Colonic mucosa (tissue), 4 donors: ENCODE measurements around the gene NKAIN2. TPM values are rescaled to one million over a fixed set of nuclear protein-coding genes. Genes with fewer than 3 reads are reported as not detected.
"Not testable (repeated sequence)": the region's sequence is repeated elsewhere in the genome, so short reads cannot be mapped to it uniquely, and the experiment has no call there.

Source experiments
- DNase-seq: peaks from one replicate; pipeline ENCODE4 v3.0.0-alpha.2; 2020
- H3K27ac ChIP-seq: fragments of 200-600 bp; one replicate; pipeline ENCODE4 v1.8.0; 2021
- H3K27me3 ChIP-seq: fragments of 200-600 bp; one replicate; pipeline ENCODE4 v1.8.0; 2021
- H3K36me3 ChIP-seq: fragments of 200-600 bp; one replicate; pipeline ENCODE4 v1.8.0; 2021
- H3K4me1 ChIP-seq: fragments of 200-600 bp; one replicate; pipeline ENCODE4 v1.8.0; 2021; ENCODE audit warnings: mild to moderate bottlenecking
- H3K4me3 ChIP-seq: fragments of 200-600 bp; one replicate; pipeline ENCODE4 v1.8.0; 2021
- H3K9ac ChIP-seq, 2 donors: one replicate each; pipeline ENCODE4 v1.7.0; 2013; ENCODE audit warnings: control low read depth in 2 of 2, low read depth in 2 of 2, low read length in 2 of 2
- H3K9me3 ChIP-seq: fragments of 200-600 bp; one replicate; pipeline ENCODE4 v1.8.0; 2021
- intact Hi-C: fragments of 100-400 bp; cut with DNase I; formaldehyde crosslinking; loops from one replicate; pipeline ENCODE4 v1.14.1; 2022
- total RNA-seq, 2 donors: library from RNA; stranded (reverse); fragmentation: NEBNext Ultra II Directional in 1 of 2; extraction: Animal tissue kit (Norgen Biotek cat#: 25700) in 1 of 2; gene quantifications; one replicate each; pipeline ENCODE4 v1.2.1, GENCODE V29; 2021
- TF ChIP-seq, protein P1 (sequence below): fragments of 200-600 bp; IDR thresholded peaks from one replicate; pipeline ENCODE4 v1.8.0; 2022; ENCODE audit warnings: antibody characterized with exemption, mild to moderate bottlenecking
- donor health status: healthy.
- donor health status: DM: no; HTN: no; CAD: no.
- donor health status: DM: no; HTN: no; CAD: no.

NKAIN2 gene
- total RNA-seq, 2 donors from 2014 or later = 0.21 TPM; not detected in 1

DNA sequence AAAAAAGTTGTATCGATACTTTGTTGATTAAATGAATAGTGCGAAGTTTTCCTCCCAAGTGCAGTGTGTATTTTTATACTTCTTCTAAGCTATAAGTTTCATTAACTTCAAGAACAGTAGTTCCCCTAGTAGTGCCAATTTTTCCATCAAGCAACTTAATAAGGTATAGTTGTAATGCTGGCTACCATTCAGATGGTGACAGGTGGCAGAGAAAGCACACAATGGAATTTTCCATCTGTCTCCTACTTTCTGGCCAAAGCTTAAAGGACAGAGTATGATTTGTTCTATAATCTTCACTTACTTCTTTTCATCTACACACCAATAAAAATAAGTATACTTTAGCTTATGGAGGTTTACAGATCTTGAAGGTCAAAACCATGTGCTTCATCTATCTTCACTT lies 431.1 kb downstream of the NKAIN2 start:
- DNase-seq = no peak
- Histone ChIP-seq H3K4me3 (no peak overlapping the region), H3K27ac (no peak overlapping the region), H3K36me3 (no peaks in the 10 kb centered on the region), H3K27me3 (no peaks in the 10 kb centered on the region), H3K9ac (no peak overlapping the region), H3K9me3 (no peaks in the 10 kb centered on the region), H3K4me1 (no peaks in the 10 kb centered on the region)
- intact Hi-C loops = no loop called here
- TF ChIP-seq, protein P1, sequence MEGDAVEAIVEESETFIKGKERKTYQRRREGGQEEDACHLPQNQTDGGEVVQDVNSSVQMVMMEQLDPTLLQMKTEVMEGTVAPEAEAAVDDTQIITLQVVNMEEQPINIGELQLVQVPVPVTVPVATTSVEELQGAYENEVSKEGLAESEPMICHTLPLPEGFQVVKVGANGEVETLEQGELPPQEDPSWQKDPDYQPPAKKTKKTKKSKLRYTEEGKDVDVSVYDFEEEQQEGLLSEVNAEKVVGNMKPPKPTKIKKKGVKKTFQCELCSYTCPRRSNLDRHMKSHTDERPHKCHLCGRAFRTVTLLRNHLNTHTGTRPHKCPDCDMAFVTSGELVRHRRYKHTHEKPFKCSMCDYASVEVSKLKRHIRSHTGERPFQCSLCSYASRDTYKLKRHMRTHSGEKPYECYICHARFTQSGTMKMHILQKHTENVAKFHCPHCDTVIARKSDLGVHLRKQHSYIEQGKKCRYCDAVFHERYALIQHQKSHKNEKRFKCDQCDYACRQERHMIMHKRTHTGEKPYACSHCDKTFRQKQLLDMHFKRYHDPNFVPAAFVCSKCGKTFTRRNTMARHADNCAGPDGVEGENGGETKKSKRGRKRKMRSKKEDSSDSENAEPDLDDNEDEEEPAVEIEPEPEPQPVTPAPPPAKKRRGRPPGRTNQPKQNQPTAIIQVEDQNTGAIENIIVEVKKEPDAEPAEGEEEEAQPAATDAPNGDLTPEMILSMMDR = no peak

DNA sequence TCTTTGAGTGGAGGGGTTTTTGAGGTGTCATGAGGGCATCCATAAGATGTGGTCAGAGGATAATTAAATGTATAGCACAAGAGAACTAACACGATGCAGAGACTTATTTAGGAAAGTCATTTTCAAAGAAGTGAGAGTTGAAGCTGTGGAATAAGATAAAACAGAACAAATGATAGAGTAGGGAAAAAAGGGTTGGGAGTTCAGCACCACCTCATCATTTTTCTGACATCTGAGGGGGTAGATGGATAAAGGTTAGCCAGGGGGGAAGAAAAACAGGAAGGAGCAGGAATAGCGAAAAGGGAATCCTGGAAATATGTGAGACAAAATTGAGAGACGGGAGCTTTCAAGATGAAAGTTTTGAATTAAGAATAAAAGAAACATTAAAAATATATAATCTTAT lies 434.2 kb downstream of the NKAIN2 start:
- Histone ChIP-seq H3K9me3 (no peaks in the 10 kb centered on the region), H3K4me3 (no peak overlapping the region), H3K4me1 (no peaks in the 10 kb centered on the region), H3K9ac (no peak overlapping the region), H3K27me3 (no peaks in the 10 kb centered on the region), H3K36me3 (no peaks in the 10 kb centered on the region), H3K27ac (no peak overlapping the region)
- TF ChIP-seq, protein P1 = no peak
- no peak for DNase-seq
- intact Hi-C loops = no loop called here

DNA sequence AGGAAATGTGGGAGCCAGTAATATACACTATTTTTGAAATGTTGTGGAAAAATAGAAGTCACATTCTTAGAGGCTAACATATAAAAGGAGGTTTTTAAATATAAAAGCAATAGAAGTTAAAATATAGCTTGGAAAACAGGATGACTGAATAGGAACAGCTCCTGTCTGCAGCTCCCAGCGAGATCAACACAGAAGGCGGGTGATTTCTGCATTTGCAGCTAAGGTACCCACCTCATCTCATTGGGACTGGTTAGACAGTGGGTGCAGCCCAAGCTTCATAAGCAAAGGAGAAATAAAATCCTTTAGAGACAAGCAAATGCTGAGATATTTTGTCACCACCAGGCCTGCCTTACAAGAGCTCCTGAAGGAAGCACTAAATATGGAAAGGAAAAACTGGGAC lies 434.7 kb downstream of the NKAIN2 start:
- H3K27ac ChIP-seq, H3K27me3 ChIP-seq, H3K9ac ChIP-seq, H3K36me3 ChIP-seq, H3K4me3 ChIP-seq, intact Hi-C loops, H3K9me3 ChIP-seq, DNase-seq, H3K4me1 ChIP-seq: not testable (repeated sequence)

DNA sequence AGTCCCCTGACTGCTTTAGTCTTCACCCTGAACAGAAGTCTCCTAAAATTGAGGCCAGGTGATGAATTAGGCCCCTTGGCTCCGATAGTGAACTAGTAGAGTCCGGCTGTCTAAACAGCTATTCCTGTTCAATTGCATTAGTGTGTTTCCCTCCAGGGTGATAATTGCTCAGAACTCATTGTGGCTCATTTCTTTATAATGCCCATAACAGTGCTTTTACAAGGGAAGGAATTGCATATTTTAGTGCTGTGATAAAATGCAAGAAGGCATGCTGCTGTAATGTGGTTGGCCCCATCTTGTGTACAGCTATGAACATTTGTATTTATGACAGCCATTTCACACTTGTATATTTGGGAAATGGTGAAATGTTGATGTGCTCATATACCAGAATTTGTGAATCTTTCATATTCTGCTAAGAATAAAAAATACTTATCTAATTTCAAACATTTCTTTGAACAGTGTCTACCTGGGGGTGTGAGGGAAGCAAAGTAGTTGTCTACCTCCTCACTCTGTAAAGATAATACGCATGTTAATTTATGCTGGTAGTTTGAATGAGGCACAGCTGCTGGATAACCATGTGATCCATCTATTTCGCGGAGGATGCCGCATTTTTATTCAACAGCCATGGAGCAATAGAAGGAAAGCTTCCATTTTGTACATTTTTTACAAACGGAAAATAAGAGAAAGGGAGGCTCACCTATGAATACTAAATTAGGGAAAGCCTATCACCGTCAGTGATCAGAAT lies 451.4 kb downstream of the NKAIN2 start:
- Histone ChIP-seq H3K36me3 (no peaks in the 10 kb centered on the region), H3K9me3 (no peaks in the 10 kb centered on the region), H3K4me1 (no peaks in the 10 kb centered on the region), H3K9ac (no peak overlapping the region), H3K27me3 (no peaks in the 10 kb centered on the region), H3K27ac (no peak overlapping the region), H3K4me3 (no peak overlapping the region)
- intact Hi-C loops = no loop called here
- no peak for DNase-seq
- TF ChIP-seq, protein P1 = no peak

DNA sequence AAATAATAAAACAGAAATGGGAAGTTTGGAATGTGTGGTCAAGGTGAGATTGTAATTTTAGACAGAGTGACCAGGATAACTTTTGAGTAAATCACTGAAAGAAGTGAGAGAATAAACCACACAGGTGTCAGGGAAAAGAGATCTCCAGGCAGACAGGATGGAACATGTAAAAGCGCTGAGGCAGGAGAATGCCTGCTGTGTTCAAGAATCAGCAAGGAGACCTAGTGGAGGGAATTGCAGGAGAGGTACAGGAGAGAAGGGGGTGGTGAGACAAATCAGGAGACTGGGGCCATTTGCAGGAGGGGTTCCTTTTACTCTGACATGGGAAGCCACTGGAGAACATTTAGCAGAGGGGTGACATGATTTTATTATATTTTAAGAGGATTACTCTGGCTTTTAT lies 456.7 kb downstream of the NKAIN2 start:
- intact Hi-C loops = no loop called here
- DNase-seq = no peak
- Histone ChIP-seq H3K9ac (no peak overlapping the region), H3K4me1 (no peaks in the 10 kb centered on the region), H3K27me3 (no peaks in the 10 kb centered on the region), H3K4me3 (no peak overlapping the region), H3K9me3 (no peaks in the 10 kb centered on the region), H3K27ac (no peak overlapping the region), H3K36me3 (no peaks in the 10 kb centered on the region)
- TF ChIP-seq, protein P1 = no peak

DNA sequence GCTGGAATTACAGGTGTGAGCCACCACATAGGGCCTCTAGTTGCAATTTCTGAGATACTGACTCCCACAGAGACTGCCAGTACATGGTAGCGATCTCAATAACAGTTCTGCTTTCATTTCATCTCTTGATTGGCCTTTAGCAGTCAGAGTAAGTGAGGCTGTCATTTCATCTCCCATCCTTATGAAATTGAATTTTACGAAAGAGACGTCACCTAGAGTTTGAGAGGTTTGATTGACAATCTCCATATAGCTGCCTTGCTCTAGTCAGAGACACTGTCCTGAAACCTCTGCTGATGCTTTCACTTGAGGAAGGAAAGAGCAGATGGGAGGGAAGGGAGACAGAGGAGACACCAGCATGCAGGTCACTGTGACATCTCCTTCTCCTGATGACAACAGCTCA lies 466.1 kb downstream of the NKAIN2 start:
- DNase-seq = no peak
- intact Hi-C loops = no loop called here

More for the DNA sequence above, 466.1 kb downstream of the NKAIN2 start:
- H3K27ac ChIP-seq = no peak overlapping the region
- TF ChIP-seq, protein P1 = no peak
- H3K9me3 ChIP-seq = no peaks in the 10 kb centered on the region
- H3K36me3 ChIP-seq = no peaks in the 10 kb centered on the region
- H3K4me1 ChIP-seq = no peaks in the 10 kb centered on the region
- no peak overlapping the region for H3K4me3 ChIP-seq
- H3K9ac ChIP-seq = no peak overlapping the region
- no peaks in the 10 kb centered on the region for H3K27me3 ChIP-seq
